GM21576 (cell line): ENCODE measurements around the gene GKN2.

Experiments
- ATAC-seq: cut with Tn5 transposase; IDR thresholded peaks from one replicate; pipeline ENCODE4 v1.9.1; 2021; ENCODE audit warnings: mild to moderate bottlenecking, moderate library complexity; ENCODE audit not compliant: unreplicated experiment

Gene GKN2, protein sequence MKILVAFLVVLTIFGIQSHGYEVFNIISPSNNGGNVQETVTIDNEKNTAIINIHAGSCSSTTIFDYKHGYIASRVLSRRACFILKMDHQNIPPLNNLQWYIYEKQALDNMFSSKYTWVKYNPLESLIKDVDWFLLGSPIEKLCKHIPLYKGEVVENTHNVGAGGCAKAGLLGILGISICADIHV

DNA sequence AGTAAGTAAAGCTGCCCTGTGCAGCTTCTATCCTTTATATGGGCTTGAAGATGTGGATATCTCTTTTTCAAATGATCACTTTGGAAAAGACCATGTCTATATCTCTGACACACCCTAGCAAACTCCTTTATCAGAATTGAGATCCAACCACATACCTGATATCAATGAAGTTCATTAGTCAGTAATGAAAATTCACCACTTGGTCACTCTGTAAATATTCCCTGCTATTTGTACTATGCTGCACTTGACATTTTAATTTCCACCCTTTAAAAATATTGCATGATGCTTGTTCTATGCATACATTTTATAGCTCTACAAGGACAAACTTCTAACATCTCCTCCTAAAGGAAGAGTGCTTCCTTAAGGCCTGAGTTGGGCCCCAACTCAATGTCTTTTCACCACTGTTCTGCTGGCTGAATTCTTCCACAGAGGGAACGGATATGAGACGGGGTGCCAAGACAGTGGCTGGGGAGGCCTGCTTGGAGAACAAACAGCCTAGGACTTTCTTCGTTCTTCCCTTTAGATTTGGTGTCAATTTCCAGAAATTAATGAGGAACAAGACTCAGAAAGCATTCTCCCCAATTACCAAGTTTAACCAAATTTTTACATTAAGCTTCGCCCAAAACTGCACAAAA, at the start of gene GKN2:
Gene GKN2 (minus strand): TSS at position 7 of the 635 bp plus-strand sequence. CDS start 32 bp downstream, outside the sequence.
- ATAC-seq = no peak

DNA sequence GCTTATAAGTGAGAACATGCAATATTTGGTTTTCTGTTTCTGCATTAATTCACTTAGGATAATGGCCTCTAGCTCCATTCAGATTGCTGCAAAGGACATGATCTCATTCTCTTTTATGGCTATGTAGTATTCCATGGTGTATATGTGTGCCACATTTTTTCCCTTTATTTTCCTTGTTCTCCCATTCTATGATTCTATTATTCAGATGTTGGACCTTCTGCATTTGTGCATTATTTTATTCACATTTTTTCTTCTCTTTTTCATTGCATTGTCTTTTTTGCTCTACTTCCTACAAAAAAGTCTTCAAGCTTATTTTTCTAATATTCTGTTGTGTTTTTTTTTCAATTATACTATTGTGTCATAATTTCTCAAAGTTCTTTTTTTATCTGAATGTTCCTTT, 49.2 kb upstream of the GKN2 start:
- ATAC-seq = no peak

DNA sequence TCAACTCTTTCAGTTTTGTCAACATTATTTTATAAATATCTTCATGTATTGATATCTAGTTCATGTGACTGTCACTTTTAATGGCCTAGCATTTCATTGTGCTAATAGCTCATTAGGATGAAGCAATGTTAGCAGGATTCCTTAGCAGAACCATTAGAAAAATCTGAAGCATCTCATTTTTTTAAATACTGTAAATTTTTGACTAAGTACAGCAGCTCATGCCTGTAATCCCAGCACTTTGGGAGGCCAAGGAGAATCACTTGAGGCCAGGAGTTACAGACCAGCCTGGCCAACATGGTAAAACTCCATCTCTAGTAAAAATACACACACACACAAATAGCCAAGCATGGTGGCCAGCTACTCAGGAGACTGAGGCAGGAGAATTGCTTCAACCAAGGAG, 44.7 kb upstream of the GKN2 start:
- no peak for ATAC-seq

DNA sequence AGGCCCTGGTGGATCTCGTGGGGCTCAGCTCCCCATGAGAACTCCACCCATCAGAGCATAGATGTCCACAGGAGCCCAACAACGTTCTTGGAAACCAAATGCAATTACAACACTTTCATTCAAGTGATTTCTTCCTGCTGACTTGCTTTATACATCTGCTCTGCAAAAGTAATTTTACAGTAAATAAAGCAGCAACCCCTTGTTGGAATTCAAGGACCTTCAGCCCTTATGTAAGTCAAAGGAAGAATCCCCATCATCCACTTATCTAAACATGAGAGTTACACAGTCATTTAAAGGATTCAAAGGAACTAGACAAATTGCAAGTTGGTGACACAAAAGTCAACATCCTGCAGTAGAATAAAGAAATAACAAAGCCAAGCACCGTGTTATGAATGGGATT, 43.2 kb upstream of the GKN2 start:
- ATAC-seq = no peak

DNA sequence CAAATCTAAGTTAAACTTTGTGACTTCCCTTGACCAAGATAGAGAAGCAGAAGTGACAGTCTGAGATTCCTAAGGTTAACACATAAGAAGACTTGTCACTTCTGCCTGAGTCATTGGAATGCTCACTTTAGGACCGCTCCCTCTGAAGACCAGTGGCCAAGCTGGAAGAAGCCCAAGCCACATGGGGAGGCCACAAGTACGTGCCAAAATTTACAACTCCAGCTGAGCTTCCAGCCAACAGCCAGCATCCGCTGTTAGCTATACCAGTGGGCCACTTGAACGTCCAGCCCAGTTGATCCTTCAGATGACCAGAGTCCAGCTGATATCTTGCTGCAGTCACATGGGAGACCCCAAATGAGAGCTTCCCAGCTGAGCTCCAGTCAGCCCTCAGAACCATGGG, 42.2 kb upstream of the GKN2 start:
- no peak for ATAC-seq

DNA sequence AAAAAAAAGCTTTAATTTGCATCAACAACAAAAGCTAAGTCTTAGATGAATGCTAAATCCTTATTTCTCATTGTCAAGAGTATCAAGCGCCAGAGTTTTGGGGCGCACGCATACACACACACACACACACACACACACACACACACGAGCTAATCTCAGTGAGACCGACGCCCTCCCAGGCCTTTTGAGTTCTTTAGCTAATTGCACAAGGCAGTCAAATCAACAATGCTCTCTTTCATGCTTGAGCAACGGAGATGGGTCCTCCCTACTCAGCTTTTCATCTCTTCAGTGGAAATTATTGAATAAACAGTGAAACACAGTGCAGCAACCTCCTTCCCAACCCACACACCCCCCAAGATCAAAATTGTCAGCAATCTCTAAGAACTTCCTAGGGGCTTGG, 41.0 kb upstream of the GKN2 start:
- no peak for ATAC-seq

DNA sequence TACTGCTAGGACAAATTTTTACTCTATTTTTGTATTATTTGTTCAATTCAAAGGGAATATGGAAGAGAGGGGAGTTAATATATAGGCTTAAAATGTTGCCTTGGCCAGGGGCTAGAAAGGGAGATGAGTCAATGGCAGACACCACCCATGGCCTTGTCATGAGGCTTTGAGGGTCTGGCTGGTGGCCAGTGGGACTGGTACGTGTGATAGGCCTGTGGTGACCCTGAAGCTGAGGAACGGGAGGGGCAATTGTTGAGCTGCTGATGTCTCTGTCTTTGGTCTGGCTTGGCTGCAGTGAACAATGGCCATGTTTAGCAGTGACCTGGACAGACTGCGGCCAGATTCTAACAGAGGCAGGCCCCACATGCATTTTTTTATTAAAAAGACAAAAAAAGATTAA, 40.2 kb upstream of the GKN2 start:
- no peak for ATAC-seq

DNA sequence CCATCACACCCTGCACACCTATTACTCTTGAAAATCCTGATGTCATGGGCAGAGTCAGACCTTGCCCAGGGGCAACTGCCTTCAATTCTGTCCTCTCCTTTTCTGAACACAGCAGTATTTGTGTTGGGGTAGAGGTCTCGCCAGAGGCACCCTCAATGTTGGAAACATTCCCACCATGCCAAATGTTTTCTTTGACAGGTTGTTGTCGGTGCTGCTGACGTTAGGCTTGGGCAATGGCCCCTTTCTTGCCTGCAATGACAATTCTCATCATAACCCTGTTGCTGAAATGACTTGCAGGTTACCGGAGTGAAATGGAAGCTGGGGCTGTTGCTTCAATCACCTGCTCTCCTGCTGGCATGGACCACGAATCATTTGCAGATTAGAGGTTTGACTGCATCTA, 39.6 kb upstream of the GKN2 start:
- no peak for ATAC-seq

DNA sequence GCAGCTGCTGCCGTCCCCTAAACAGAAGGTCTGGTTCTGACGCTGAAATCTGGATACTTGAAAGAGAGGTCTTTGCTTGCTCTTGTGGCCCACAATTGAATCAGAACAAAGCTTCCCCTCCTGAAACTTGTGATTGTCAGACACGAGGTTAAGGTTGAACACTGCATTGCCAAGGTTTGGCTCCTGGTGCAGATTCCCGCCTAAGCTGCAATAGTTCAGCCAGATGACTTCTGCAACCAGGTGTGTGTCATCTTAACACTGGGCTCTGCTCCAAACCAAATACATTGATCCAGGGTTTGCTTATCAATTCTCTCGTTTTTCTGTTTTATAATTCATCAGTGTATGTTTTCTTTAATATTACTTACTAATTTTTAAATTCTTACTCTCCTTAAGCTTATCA, 36.3 kb upstream of the GKN2 start:
- no peak for ATAC-seq

DNA sequence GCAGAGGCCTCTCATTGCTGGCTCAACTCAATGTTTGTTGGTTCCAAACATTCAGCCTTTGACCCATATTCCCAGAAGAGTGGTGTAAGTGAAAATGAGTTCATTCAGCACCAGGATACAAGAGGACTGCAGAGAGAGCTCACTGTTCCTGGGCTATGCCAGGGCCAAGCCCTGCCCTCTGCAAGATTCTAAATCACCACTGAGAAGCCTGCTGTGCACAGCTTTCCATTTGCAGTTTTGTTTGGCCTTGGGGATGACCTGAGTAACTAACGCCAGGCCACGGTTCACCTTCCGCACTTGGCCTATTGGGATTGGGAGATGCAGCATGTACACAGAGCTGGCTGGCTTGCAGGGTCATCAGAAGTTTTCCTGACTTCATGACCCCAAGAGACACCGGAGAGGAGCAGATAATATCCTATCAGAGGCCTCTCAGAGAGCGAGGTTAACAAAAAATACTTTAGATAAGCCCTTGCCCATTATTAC, 34.4 kb upstream of the GKN2 start:
- no peak for ATAC-seq

DNA sequence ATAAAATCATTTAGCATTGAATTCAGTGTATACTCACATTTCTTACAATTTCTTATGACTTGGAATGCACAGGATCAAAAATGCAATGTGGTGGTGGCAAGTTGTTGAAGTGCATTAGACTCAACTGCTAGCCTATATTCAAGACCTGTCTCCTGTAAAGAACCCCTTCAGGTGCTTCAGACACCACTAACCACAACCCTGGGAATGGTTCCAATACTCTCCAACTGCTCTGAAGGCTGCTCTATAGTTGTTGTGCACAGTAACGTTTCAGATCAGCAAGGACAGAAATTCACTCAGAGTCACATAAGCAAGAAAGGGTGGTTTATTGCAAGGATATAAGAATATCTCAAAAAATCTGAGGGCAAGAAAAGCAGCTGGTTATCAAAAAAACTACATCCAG, 28.3 kb upstream of the GKN2 start:
- no peak for ATAC-seq

DNA sequence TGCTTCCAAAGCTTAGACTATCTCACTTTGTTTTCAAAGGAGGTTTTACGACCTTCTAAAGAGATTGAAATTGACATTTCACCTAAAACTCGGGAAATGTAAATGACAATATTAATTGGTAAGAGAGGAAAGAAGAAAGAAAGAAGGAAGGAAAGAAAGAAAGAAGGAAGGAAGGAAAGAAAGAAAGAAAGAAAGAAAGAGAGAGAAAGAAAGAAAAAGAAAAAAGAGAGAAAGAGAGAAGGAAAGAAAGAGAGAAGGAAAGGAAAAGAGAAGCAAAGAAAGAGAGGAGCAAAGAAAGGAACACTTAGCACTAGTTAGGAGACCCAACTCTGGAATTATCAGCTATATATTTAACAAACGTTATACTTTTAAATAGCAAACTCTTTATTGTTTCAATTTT, 25.4 kb upstream of the GKN2 start:
- ATAC-seq = no peak

DNA sequence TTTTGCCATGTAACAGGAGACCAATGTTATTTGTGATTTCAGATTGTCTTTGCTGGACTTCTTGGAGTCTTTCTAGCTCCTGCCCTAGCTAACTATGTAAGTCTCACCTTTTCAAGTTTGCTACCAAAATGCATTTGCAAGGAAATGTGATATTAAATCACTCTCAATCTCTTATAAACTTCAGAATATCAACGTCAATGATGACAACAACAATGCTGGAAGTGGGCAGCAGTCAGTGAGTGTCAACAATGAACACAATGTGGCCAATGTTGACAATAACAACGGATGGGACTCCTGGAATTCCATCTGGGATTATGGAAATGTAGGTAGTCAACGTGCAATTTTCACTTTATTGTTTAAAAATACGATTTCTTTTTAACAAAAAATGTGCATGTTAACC, 24.8 kb upstream of the GKN2 start:
- no peak for ATAC-seq

DNA sequence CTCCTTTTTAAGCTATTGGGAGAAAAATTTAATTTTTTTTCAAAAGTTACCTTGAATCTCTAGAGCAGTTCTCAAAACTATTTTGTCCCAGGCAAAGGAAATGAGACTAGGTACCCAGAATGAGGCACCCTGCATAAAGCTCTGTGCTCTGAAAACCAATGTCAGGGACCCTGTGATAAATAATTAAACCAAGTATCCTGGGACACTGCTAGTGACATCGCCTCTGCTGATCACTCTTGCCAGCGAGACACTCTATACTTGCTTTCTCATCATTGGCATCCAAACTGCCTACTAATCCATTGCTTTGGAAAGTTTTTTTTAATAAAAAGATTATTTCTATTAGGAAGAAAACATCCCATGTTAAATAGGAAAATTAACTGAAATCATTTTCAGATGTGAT, 23.2 kb upstream of the GKN2 start:
- no peak for ATAC-seq

DNA sequence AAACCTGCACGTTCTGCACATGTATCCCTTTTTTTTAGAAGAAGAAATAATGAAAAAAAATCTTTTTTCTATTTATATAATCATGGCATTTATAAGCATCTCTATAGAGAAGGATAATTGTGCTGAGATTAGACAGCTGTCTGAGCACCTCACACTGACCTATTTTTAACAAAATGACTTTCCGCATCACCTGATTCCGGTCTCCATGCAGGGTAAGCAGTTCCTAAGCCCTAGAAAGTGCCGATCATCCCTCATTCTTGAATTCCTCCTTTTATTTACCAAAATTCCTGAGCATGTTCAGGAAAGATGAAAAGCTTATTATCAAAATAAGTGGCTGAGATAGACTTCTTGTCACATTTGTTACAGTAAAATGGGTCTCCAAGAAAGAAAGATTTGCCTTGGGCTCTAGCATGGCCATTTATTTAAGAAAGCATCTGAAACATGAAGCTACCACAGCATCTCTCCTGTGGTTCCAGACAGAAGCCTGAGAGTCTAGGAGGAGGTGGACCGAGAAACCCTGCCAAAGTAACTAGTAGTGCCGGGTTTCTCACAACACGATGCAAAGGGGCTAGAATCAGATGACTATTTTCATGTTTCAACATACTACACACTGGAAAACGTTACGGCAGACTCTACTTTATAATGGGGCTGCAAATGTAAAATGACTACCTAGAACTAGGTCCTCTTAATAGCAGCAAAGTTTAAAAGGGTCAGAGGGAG, 22.4 kb upstream of the GKN2 start:
- no peak for ATAC-seq

DNA sequence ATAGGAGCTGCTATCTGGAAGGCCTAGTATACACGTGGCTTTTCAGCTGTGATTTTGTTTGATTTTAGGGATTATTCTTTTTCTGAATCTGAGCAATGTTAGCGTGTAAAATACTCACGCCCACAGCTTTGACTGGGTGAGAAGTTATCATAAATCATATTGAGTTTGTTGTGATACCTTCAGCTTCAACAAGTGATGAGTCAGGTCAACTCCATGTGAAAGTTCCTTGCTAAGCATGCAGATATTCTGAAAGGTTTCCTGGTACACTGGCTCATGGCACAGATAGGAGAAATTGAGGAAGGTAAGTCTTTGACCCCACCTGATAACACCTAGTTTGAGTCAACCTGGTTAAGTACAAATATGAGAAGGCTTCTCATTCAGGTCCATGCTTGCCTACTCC, 21.6 kb upstream of the GKN2 start, which contains the start of gene GKN1:
Gene GKN1 (plus strand): TSS at position 386 of the 400 bp plus-strand sequence. CDS start 42 bp downstream, outside the sequence.
- no peak for ATAC-seq

DNA sequence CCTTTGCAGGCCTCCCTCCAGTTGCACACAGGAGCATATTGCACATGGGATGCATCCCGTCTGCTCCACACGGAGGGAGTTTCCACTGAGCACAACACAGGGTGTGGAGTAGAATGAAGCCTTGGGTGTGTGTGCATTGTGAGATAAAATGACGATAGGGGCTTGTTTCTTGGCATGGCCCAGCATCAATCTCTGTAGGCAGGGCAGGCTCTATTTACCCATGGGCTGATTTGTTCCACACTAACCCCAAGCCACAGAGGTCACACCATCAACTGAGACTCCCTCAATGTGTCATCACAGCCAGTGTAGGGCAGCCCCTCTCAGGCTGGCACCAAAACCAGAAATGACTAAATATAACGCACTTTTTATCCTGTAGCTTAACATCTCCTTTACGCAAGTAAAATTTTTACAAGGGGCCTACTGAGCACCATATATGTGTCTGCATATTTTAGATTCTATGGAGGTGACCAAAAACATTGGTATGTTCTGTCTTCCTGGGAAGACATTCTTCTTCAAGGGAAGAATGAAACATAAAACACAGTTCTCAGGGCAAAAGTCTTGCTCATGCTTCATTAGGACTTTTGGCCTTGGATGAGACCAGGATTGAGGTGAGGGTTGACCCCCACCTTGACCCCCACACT, 19.0 kb upstream of the GKN2 start:
- no peak for ATAC-seq

DNA sequence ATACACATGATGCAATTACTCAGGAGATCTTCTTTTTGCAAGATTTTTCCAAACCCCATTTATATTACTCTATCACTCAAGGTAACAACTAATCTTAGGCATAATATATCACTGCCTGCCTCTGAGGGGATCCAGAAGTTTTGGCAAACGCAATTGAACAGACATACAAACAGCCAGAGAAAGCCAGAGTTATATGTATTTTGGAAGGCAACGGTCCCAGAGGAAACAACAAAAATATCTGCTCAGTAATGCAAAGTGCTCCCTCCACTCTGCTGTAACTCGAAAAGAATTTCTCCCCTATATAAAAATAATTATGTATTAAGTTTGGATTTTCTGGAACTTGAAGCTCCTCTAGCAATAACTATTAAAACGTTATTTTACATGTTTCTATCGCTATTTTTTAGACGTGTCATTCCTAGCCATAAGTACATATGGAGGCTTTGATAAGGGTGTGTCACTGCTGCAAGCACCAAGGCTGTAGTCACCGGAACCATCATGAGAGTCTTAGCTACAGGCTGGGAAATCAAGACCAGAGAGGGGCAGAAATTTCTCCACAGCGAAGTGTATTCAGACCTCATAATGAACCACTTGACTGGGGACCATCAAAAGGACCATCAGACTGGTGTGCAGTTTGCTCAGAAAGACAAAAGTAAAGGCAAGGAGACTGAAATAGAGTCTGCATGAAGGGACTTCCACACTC, 18.0 kb upstream of the GKN2 start:
- no peak for ATAC-seq

DNA sequence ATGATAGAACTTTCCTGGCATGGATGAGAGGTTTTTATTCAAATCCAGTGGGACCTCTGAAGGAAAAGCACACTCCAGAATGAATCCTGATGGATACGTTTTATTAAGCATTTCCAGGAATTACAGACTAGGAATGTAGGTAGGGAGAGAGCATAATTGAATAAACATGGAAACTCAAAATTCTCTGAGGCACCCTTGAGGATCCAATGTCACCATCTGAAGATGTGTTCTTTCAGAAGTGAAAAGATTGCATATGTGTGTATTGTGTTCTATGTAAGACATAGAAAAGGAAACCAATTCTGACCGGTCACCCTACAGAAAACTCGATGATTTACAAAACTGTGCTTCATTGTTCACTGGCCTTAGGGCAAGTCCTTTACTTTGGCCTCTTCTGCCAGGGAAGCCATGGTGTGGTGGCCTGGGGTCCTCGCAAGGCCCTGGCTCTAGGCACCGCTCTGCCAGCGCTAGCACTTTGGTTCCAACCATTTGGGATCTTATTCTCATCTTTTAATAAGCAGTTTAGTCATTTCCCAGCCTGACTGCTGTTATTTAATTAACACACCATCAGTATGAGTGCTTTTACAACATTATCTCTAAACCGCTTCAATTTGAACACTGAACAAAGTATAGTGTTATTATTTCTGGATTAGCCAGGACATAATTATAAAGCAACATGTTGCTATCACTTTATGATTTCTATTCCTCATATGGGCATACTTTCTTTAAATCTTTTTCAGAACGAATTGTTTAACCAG, 17.2 kb upstream of the GKN2 start:
- no peak for ATAC-seq

DNA sequence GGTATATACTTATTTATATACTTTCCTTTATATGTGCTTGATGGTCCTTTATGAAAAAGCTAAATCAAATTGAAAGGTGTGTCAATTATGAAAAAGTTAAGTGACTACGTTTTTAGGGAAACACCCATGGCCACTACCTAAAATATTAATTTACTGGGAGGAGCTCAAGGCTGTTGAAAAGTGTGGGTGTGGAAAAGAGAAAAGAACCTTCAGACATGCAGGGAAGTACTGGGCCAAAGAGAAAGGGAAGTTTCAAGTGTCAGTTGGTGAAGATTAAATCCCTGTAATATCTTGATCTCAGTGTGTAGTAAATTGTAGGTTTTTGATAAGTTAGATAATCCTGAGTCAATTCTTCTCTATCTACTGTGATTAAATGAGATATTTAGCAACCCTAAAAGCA, 15.5 kb upstream of the GKN2 start:
- ATAC-seq = no peak
